HEK293T (cell line): ENCODE measurements around the gene PRKCZ.

Source experiments
- CTCF ChIA-PET: fragments of 350-600 bp; formaldehyde crosslinking; extraction: SDS; loops from one replicate; lab custom pipeline; 2021; ENCODE audit warnings: antibody characterized with exemption, inconsistent platforms; lab: Yijun Ruan, JAX
- POLR2A ChIA-PET: fragments of 350-600 bp; formaldehyde crosslinking; extraction: SDS; loops from one replicate; lab custom pipeline; 2020; ENCODE audit warnings: antibody characterized with exemption, inconsistent platforms; lab: Yijun Ruan, JAX
- DNase-seq: peaks from one replicate; pipeline ENCODE4 v3.0.0; 2012; ENCODE audit warnings: mixed read lengths; ENCODE audit errors: extremely low spot score
- ARNT ChIP-seq: fragments of 450-650 bp; IDR thresholded peaks from 2 replicates; pipeline ENCODE4 v1.6.1; 2017; ENCODE audit warnings: mild to moderate bottlenecking
- BHLHE40 ChIP-seq: fragments of 450-650 bp; IDR thresholded peaks from 2 replicates; pipeline ENCODE4 v1.6.1; 2016; ENCODE audit warnings: mild to moderate bottlenecking, moderate library complexity, borderline replicate concordance
- CTBP1 ChIP-seq: fragments of 450-650 bp; IDR thresholded peaks from 2 replicates; pipeline ENCODE4 v1.6.1; 2016; ENCODE audit warnings: borderline replicate concordance
- ELF4 ChIP-seq: fragments of 450-650 bp; IDR thresholded peaks from 2 replicates; pipeline ENCODE4 v1.6.1; 2017; ENCODE audit warnings: antibody characterized with exemption
- FOXA1 ChIP-seq: fragments of 450-650 bp; IDR thresholded peaks from 2 replicates; pipeline ENCODE4 v1.6.1; 2016; ENCODE audit warnings: mild to moderate bottlenecking
- FOXK2 ChIP-seq: fragments of 450-650 bp; IDR thresholded peaks from 2 replicates; pipeline ENCODE4 v1.6.1; 2016; ENCODE audit warnings: mild to moderate bottlenecking
- FOXM1 ChIP-seq: fragments of 450-650 bp; IDR thresholded peaks from 2 replicates; pipeline ENCODE4 v1.6.1; 2017; ENCODE audit warnings: mild to moderate bottlenecking, borderline replicate concordance
- HDGF ChIP-seq: fragments of 450-650 bp; IDR thresholded peaks from 2 replicates; pipeline ENCODE4 v1.6.1; 2017; ENCODE audit warnings: antibody characterized with exemption, borderline replicate concordance
- L3MBTL2 ChIP-seq: fragments of 450-650 bp; conservative IDR thresholded peaks from 2 replicates; pipeline ENCODE4 v1.6.1; 2016; ENCODE audit warnings: mild to moderate bottlenecking
- LEF1 ChIP-seq: fragments of 450-650 bp; IDR thresholded peaks from 2 replicates; pipeline ENCODE4 v1.6.1; 2017; ENCODE audit warnings: mild to moderate bottlenecking, borderline replicate concordance
- NFRKB ChIP-seq: fragments of 450-650 bp; IDR thresholded peaks from 2 replicates; pipeline ENCODE4 v1.6.1; 2016; ENCODE audit warnings: mild to moderate bottlenecking, moderate library complexity
- SP1 ChIP-seq: fragments of 450-650 bp; IDR thresholded peaks from 2 replicates; pipeline ENCODE4 v1.6.1; 2017
- SUZ12 ChIP-seq: fragments of 450-650 bp; IDR thresholded peaks from 2 replicates; pipeline ENCODE4 v1.6.1; 2016; ENCODE audit warnings: mild to moderate bottlenecking
- TARDBP ChIP-seq: fragments of 450-650 bp; IDR thresholded peaks from 2 replicates; pipeline ENCODE4 v1.6.1; 2016
- ZNF384 ChIP-seq: fragments of 450-650 bp; IDR thresholded peaks from 2 replicates; pipeline ENCODE4 v1.6.1; 2016
- TF ChIP-seq, protein P1 (sequence below): fragments of 450-650 bp; IDR thresholded peaks from 2 replicates; pipeline ENCODE4 v1.6.1; 2016

Gene PRKCZ

DNA sequence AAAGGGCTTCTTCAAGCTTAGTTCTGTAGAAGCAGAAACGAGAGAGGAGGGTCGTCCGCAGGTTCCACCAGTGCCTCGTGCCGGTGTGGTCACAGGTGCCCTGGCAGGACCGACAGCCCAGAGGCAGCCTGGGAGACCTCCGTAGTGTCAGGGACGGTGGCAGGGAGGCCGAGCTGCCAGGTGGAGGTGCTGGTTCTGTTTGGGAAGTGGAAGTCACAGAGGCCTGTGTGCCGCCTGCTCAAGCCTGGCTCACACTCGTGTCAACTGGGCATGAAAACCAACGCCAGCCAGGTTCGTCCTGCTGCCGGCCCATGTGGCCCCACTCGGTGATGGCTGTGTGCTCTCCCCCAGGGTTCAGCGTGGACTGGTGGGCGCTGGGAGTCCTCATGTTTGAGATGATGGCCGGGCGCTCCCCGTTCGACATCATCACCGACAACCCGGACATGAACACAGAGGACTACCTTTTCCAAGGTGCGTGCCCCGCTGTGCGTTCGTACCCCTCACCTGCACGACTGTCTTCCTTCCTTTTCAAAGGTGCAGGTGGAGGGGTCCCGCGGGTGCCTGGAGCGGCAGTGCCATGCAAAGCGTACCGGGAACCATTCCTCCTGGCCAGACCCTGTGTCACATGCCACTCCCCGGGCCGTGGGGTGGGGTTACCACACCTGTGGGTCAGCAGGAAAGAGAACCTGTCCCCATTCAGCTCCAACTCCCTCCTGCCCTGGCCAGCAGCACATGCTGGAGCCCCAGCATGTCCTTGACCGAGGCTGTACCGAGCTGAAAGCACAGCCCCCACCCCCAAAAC lies 123.5 kb downstream of the PRKCZ start:
- DNase-seq: no peak
- ChIA-PET CTCF (interaction anchor here (0.8 to 2.0 kb wide), 14 partner anchors 8 to 378 kb away, joined by 3 to 14 read pairs (median 5); partner anchors contain the start of gene FAAP20), POLR2A (no interaction called here)
- TF ChIP-seq SP1 (no peak), ZNF384 (no peak), ARNT (no peak), ELF4 (no peak), BHLHE40 (no peak), HDGF (no peak), SUZ12 (no peak)
- TF ChIP-seq, protein P1, sequence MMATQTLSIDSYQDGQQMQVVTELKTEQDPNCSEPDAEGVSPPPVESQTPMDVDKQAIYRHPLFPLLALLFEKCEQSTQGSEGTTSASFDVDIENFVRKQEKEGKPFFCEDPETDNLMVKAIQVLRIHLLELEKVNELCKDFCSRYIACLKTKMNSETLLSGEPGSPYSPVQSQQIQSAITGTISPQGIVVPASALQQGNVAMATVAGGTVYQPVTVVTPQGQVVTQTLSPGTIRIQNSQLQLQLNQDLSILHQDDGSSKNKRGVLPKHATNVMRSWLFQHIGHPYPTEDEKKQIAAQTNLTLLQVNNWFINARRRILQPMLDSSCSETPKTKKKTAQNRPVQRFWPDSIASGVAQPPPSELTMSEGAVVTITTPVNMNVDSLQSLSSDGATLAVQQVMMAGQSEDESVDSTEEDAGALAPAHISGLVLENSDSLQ: no peak

- DNase-seq: peak; percentile 90
- TF ChIP-seq FOXA1 (no peak), TARDBP (no peak), FOXK2 (no peak), ARNT (no peak), SP1 (no peak), LEF1 (no peak), CTBP1 (no peak)
- CTCF ChIA-PET: interaction anchor here (0.6 to 2.0 kb wide), 17 partner anchors 9 to 599 kb away, joined by 3 to 14 read pairs (median 5); partner anchors contain the start of gene FAAP20
- POLR2A ChIA-PET: no interaction called here
Measured at GRCh38 chr1:2174348-2175054, 124.3 kb downstream of the PRKCZ start.

DNA sequence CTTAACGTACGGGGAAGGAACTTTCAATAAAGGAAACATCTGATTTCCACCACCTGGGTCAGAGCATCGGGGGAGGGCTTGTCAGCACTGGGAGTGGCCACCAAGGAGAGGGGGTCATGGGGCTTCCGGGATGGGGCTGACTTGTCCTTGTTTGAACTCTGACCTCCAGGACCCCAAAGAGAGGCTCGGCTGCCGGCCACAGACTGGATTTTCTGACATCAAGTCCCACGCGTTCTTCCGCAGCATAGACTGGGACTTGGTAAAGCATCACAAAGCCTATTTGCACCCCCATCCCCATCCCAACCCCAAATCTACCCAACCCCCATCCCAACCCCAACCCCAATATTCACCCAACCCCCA lies 124.8 kb downstream of the PRKCZ start:
- no peak for DNase-seq
- CTCF ChIA-PET: interaction anchor here (0.7 to 2.0 kb wide), 10 partner anchors 9 to 599 kb away, joined by 3 to 14 read pairs (median 4); no protein-coding TSS in a partner anchor
- POLR2A ChIA-PET: no interaction called here
- TF ChIP-seq L3MBTL2 (no peak), BHLHE40 (no peak), FOXM1 (no peak), ZNF384 (no peak), FOXA1 (no peak), SP1 (no peak), ELF4 (no peak), HDGF (no peak), LEF1 (no peak), SUZ12 (no peak), FOXK2 (no peak), NFRKB (no peak), CTBP1 (no peak), ARNT (no peak)
- TF ChIP-seq, protein P1: no peak

DNA sequence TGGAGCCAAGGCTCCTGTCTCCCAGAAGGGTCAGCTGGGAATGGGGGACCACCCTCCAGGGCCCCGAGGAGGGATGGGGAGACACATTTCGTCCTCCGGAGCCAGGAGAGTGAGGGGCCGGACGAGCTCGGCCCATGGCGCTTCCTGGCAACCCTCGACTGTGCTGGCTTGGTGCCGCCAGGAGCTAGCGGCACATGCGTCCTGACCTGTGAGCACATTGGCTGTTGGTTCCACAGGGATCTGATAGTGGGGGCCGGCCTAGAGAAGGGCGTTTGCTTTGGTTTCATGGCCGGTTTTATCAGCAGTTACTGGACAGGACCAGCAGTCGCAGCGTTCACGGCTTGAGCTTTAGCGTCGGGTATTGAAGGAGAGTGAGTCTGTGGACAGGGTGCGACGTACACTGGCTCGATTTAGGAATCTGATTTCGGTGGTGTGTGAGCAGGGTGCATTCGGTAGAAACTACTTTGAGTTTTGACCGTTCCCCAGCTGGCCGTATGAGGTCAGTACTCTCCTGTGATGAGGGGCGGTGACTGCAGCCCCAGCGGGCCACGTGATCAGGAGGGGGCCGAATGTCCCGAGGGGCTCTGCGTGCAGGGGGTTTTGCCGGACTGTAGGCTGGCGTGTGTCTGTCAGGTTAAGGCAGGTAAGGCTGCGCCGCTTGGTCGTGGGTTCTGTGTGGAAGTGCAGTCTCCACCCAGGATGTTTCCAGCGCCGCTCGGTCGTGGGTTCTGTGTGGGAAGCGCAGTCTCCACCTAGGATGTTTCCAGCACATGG lies 125.7 kb downstream of the PRKCZ start:
- TF ChIP-seq TARDBP (no peak), FOXK2 (no peak), HDGF (no peak), SUZ12 (no peak), ZNF384 (no peak), CTBP1 (no peak), ELF4 (no peak), L3MBTL2 (no peak), NFRKB (no peak), SP1 (no peak)
- TF ChIP-seq, protein P1: no peak
- POLR2A ChIA-PET: no interaction called here
- DNase-seq: no peak
- CTCF ChIA-PET: interaction anchor here (2.0 kb wide), 1 partner anchor 43 kb away, joined by 14 read pairs; no protein-coding TSS in a partner anchor

GRCh38 chr1:2176615-2177014 lies 126.4 kb downstream of the PRKCZ start:
- no peak for TF ChIP-seq FOXK2
- TF ChIP-seq ARNT: no peak
- no peak for TF ChIP-seq L3MBTL2
- TF ChIP-seq BHLHE40: no peak
- TF ChIP-seq, protein P1: no peak
- TF ChIP-seq FOXM1: no peak
- no peak for TF ChIP-seq LEF1
- no peak for TF ChIP-seq SUZ12
- TF ChIP-seq FOXA1: no peak
- TF ChIP-seq ZNF384: no peak
- no peak for TF ChIP-seq HDGF
- no peak for TF ChIP-seq SP1
- TF ChIP-seq CTBP1: no peak
- no peak for TF ChIP-seq NFRKB
- ChIA-PET POLR2A (no interaction called here), CTCF (no interaction called here)
- no peak for DNase-seq
